ENCODE results near the gene TSPAN9.

TSPAN9 gene

DNA sequence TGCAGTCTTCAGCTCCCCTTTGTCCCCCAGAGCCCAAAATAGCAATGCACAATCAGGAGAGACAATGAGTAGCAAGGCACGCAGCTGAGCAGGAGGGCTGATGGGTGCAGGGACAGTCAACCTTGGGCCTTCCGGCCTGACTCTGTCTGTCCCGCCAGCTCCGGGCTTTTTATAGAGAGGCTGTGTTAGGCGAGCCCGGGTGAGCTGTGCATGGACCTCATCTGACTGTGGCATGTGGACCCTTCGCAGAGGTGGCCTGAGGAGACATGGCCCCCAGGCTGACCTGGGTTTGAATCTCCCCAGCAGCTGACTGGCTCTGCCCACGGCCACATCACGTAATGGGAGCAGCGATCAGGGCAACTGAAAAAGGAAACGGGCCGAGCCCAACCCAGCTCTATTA, 177.9 kb downstream of the TSPAN9 start:
- no peak overlapping the region for H3K27ac ChIP-seq
- TF ChIP-seq CTCF (conservative IDR thresholded peaks at IDR 0.05): no peak

DNA sequence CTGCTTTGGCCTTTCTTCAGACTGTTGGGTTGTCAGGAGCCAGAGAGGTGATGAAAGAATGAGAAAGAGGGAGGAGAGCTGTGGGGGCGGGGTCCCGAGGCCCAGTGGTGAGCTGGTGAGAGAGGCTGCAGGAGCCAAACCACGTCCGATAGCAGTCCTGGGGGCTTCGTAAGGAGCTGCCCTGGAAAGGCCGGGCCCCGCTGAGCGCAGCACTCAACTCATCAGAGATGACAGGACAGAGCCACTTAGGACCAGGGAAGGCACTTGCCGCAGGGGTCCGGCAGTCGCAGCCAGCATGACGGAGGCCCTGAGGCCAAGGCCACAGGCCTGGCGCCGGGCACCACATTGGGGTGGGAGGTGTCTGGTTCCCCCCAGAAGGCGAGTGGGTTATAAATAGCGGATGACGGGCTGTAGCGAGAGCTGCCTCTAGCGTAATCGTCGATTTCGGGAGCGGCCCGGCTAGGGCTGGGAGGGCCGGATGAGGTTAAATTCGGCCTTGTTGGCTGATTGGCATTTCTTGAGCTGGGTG, 179.0 kb downstream of the TSPAN9 start:
- TF ChIP-seq CTCF (conservative IDR thresholded peaks at IDR 0.05): no peak
- H3K27ac ChIP-seq: no peak overlapping the region

DNA sequence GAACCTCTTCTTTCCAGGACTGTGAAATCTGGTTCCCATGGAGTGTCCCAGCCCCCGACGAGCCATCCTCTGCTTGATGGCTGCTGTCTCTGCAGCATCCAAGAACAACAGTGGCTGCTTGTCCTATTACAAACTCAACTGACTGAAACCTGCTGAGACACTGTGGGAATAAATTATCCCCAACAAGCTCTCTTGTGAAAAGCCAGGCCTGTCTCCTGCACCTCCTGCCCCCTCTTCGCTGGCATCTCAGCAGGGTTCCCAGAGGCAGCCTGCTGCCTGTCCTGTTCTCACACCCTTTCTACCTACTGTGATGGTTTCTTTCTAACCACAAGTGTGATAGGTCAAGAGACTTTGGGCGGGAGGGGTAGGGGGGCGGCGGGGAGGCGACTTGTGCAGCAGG, 180.2 kb downstream of the TSPAN9 start:
- H3K27ac ChIP-seq: no peak overlapping the region
- no peak for TF ChIP-seq CTCF (conservative IDR thresholded peaks at IDR 0.05)

- TF ChIP-seq CTCF (conservative IDR thresholded peaks at IDR 0.05): no peak
- H3K27ac ChIP-seq: no peak overlapping the region
Measured at GRCh38 chr12:3259973-3260372, 182.8 kb downstream of the TSPAN9 start.

GRCh38 chr12:3261782-3262359, 184.7 kb downstream of the TSPAN9 start:
- H3K27ac ChIP-seq: no peak overlapping the region
- no peak for TF ChIP-seq CTCF (conservative IDR thresholded peaks at IDR 0.05)

DNA sequence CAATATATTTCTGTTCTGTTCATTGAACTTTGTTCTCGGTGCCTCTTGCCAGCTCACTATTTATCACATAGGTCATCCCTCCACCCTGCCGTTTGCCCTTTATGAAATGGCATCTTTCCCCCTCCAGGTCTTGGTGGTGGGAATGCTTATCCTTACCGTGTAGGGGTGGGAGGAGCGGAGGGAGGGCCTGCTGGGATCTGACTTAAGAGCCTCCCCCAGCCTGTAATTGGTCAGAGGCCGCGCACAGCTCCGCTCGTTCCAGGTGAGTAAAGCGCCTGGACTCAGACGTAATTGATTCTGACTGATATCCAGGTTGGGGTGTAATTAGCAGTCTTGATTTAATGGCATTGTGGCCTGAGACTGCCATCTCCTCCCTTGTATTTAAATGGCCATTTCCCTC, 185.3 kb downstream of the TSPAN9 start:
- no peak overlapping the region for H3K27ac ChIP-seq
- TF ChIP-seq CTCF (conservative IDR thresholded peaks at IDR 0.05): no peak

DNA sequence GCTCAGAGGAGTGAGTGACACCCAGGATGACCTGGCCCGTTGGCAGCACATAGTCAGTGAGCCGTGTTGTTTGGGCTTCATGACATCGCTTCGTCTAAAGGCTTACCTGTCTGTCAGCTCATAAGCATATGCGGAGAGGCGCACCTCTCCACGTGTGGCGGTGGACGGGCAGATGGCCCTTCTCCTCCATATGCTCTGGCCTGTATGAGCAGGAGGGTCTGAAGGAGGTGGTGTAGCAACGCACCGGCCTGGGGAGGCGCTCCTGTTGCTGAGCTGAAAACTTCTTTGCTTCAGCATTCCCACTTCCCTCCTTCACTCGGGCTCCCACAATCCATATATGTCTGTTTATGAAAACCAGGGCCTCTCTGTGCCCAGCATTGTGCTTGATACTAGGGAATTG, 186.1 kb downstream of the TSPAN9 start:
- no peak for TF ChIP-seq CTCF (conservative IDR thresholded peaks at IDR 0.05)

More for the DNA sequence above, 186.1 kb downstream of the TSPAN9 start:
- no peak overlapping the region for H3K27ac ChIP-seq
